PFSK-1 (cell line): Measurements from ENCODE around the gene SLC35A2.

Experiments
- POLR2AphosphoS5 ChIP-seq: IDR thresholded peaks from 2 replicates; pipeline ENCODE4 v1.6.1; 2012; ENCODE audit warnings: low read depth, mild to moderate bottlenecking, control low read depth, low read length, moderate library complexity
- TAF1 ChIP-seq: IDR thresholded peaks from 2 replicates; pipeline ENCODE4 v1.6.1; 2012; ENCODE audit warnings: low read length, control low read depth, borderline replicate concordance; ENCODE audit not compliant: insufficient read depth

- TF ChIP-seq POLR2AphosphoS5 (no peak), TAF1 (no peak)
Measured at GRCh38 chrX:48923771-48924170, 12.3 kb upstream of the SLC35A2 start.
